ENCODE data around the gene CAPZB.
A peak's percentile ranks its signal among the peaks of the same experiment; 100 is the strongest.

The CAPZB gene

GRCh38 chr1:19404748-19405147 is 80.6 kb downstream of the CAPZB start:
- DNase-seq, result no peak

GRCh38 chr1:19403256-19403655 is 82.1 kb downstream of the CAPZB start:
- DNase-seq, result no peak

GRCh38 chr1:19402031-19402813 is 83.1 kb downstream of the CAPZB start:
- DNase-seq, result no peak

GRCh38 chr1:19401535-19401889 is 83.8 kb downstream of the CAPZB start:
- DNase-seq, result no peak

GRCh38 chr1:19400875-19401534 is 84.3 kb downstream of the CAPZB start:
- no peak for DNase-seq

- DNase-seq, result no peak
Measured at GRCh38 chr1:19400192-19400611, 85.1 kb downstream of the CAPZB start.

- no peak for DNase-seq
Measured at GRCh38 chr1:19398309-19398760, 87.0 kb downstream of the CAPZB start.

GRCh38 chr1:19397217-19397945 is 88.0 kb downstream of the CAPZB start:
- no peak for DNase-seq

- no peak for DNase-seq
Measured at GRCh38 chr1:19396280-19396679, 89.1 kb downstream of the CAPZB start.

- DNase-seq, result no peak
Measured at GRCh38 chr1:19395678-19396192, 89.6 kb downstream of the CAPZB start.

GRCh38 chr1:19393046-19393445 is 92.3 kb downstream of the CAPZB start:
- no peak for DNase-seq

GRCh38 chr1:19392221-19392620 is 93.1 kb downstream of the CAPZB start:
- no peak for DNase-seq

- DNase-seq, result no peak
Measured at GRCh38 chr1:19391596-19391981, 93.8 kb downstream of the CAPZB start.

GRCh38 chr1:19390901-19391595 is 94.3 kb downstream of the CAPZB start:
- peak in 1 of 2 experiments; percentile 10 for DNase-seq

GRCh38 chr1:19390166-19390850 is 95.0 kb downstream of the CAPZB start:
- DNase-seq, result no peak

- no peak for DNase-seq
Measured at GRCh38 chr1:19388980-19389379, 96.4 kb downstream of the CAPZB start.

GRCh38 chr1:19387045-19387467 is 98.3 kb downstream of the CAPZB start:
- no peak for DNase-seq

GRCh38 chr1:19385869-19386591 is 99.3 kb downstream of the CAPZB start:
- DNase-seq, result no peak

GRCh38 chr1:19385221-19385620 is 100.1 kb downstream of the CAPZB start:
- no peak for DNase-seq

GRCh38 chr1:19384772-19385187 is 100.6 kb downstream of the CAPZB start:
- DNase-seq, result no peak

GRCh38 chr1:19384113-19384512 is 101.2 kb downstream of the CAPZB start:
- DNase-seq, result no peak

GRCh38 chr1:19382222-19382621 is 103.1 kb downstream of the CAPZB start:
- no peak for DNase-seq

Data from SW 1271 (cell line).